Measurements from ENCODE around the gene C10orf120. TPM values are rescaled to one million over a fixed set of nuclear protein-coding genes. Genes with fewer than 3 reads are reported as not detected.

Gene C10orf120
- total and polyA plus RNA-seq, 10 of the 15 experiments (the other 5 are each of a cell fraction or from before 2014, with no cell fraction given), result not detected

GRCh38 chr10:122730238-122730637 lies 30.6 kb upstream of the C10orf120 start:
- FAIRE-seq, result no peak
- ChIA-PET CTCF (no interaction called here), POLR2A (no interaction called here), RAD21 (ENCODE audit: unreplicated experiment) (no interaction called here), SMC1A (ENCODE audit: uncharacterized antibody, unreplicated experiment) (no interaction called here)
- ATAC-seq, result no peak
- peaks cover 2% of the 10 kb centered on the region in 2 experiments; a peak in 1 of 4 replicates for H3K27me3 ChIP-seq (replicated peaks in 1 of 2; ENCODE audit: control insufficient read depth in 2 of 2, insufficient read depth in 2 of 2, low read length in 1 of 2)
- intact Hi-C loops (cut with micrococcal nuclease; ENCODE audit: unreplicated experiment) (no loop called here), in situ Hi-C loops (cut with MboI) (no loop called here)
- H3K36me3 ChIP-seq (ENCODE audit: control insufficient read depth in 2 of 2, insufficient read depth in 2 of 2, low read length in 1 of 2), result no peaks in the 10 kb centered on the region
- WGBS (ENCODE audit: insufficient coverage, insufficient replicate concordance, low lambda C conversion rate, missing lambda C conversion rate), result 2% methylated on average over 6 of the region's 6 CpGs
- TF ChIP-seq, protein P1, sequence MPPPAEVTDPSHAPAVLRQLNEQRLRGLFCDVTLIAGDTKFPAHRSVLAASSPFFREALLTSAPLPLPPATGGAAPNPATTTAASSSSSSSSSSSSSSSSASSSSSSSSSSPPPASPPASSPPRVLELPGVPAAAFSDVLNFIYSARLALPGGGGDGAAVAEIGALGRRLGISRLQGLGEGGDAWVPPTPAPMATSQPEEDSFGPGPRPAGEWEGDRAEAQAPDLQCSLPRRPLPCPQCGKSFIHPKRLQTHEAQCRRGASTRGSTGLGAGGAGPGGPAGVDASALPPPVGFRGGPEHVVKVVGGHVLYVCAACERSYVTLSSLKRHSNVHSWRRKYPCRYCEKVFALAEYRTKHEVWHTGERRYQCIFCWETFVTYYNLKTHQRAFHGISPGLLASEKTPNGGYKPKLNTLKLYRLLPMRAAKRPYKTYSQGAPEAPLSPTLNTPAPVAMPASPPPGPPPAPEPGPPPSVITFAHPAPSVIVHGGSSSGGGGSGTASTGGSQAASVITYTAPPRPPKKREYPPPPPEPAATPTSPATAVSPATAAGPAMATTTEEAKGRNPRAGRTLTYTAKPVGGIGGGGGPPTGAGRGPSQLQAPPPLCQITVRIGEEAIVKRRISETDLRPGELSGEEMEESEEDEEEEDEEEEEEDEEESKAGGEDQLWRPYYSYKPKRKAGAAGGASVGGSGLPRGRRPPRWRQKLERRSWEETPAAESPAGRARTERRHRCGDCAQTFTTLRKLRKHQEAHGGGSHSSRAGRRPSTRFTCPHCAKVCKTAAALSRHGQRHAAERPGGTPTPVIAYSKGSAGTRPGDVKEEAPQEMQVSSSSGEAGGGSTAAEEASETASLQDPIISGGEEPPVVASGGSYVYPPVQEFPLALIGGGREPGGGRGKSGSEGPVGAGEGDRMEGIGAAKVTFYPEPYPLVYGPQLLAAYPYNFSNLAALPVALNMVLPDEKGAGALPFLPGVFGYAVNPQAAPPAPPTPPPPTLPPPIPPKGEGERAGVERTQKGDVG (CRISPR knock-in tag; IDR thresholded peaks at IDR 0.05), result no peak
- TF ChIP-seq, protein P2, sequence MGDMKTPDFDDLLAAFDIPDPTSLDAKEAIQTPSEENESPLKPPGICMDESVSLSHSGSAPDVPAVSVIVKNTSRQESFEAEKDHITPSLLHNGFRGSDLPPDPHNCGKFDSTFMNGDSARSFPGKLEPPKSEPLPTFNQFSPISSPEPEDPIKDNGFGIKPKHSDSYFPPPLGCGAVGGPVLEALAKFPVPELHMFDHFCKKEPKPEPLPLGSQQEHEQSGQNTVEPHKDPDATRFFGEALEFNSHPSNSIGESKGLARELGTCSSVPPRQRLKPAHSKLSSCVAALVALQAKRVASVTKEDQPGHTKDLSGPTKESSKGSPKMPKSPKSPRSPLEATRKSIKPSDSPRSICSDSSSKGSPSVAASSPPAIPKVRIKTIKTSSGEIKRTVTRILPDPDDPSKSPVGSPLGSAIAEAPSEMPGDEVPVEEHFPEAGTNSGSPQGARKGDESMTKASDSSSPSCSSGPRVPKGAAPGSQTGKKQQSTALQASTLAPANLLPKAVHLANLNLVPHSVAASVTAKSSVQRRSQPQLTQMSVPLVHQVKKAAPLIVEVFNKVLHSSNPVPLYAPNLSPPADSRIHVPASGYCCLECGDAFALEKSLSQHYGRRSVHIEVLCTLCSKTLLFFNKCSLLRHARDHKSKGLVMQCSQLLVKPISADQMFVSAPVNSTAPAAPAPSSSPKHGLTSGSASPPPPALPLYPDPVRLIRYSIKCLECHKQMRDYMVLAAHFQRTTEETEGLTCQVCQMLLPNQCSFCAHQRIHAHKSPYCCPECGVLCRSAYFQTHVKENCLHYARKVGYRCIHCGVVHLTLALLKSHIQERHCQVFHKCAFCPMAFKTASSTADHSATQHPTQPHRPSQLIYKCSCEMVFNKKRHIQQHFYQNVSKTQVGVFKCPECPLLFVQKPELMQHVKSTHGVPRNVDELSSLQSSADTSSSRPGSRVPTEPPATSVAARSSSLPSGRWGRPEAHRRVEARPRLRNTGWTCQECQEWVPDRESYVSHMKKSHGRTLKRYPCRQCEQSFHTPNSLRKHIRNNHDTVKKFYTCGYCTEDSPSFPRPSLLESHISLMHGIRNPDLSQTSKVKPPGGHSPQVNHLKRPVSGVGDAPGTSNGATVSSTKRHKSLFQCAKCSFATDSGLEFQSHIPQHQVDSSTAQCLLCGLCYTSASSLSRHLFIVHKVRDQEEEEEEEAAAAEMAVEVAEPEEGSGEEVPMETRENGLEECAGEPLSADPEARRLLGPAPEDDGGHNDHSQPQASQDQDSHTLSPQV (IDR thresholded peaks at IDR 0.05), result no peak
- TF ChIP-seq CREB1 (IDR thresholded peaks at IDR 0.05; ENCODE audit: low read depth) (no peak), KLF5 (IDR thresholded peaks at IDR 0.05; ENCODE audit: partially characterized antibody) (no peak), STAT3 (IDR thresholded peaks at IDR 0.05; ENCODE audit: low read depth, low read length) (no peak), ZBED1 (IDR thresholded peaks at IDR 0.05; ENCODE audit: borderline replicate concordance) (no peak), WRNIP1 (IDR thresholded peaks at IDR 0.05; ENCODE audit: borderline replicate concordance, low read depth, low read length) (no peak), NBN (IDR thresholded peaks at IDR 0.05) (no peak), PML (IDR thresholded peaks at IDR 0.05; ENCODE audit: low read length) (no peak), HDAC6 (IDR thresholded peaks at IDR 0.05; ENCODE audit: unreplicated experiment) (no peak)
- TF ChIP-seq, protein P3, sequence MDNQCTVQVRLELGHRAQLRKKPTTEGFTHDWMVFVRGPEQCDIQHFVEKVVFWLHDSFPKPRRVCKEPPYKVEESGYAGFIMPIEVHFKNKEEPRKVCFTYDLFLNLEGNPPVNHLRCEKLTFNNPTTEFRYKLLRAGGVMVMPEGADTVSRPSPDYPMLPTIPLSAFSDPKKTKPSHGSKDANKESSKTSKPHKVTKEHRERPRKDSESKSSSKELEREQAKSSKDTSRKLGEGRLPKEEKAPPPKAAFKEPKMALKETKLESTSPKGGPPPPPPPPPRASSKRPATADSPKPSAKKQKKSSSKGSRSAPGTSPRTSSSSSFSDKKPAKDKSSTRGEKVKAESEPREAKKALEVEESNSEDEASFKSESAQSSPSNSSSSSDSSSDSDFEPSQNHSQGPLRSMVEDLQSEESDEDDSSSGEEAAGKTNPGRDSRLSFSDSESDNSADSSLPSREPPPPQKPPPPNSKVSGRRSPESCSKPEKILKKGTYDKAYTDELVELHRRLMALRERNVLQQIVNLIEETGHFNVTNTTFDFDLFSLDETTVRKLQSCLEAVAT (IDR thresholded peaks at IDR 0.05), result no peak
- BruUV-seq (replicated peaks), result no TSS peak
- H3K4me1 ChIP-seq (ENCODE audit: control insufficient read depth, insufficient read depth, low read length), result no peaks in the 10 kb centered on the region
- no peak overlapping the region for H3K27ac ChIP-seq (ENCODE audit: control insufficient read depth, insufficient read depth)
- no peak overlapping the region for H3K4me2 ChIP-seq (ENCODE audit: control insufficient read depth, insufficient read depth)
- no peak for DNase-seq (ENCODE audit: low read depth, low spot score)
- H3K9ac ChIP-seq (ENCODE audit: control insufficient read depth, insufficient read depth, low read length), result no peak overlapping the region
- no peaks in the 10 kb centered on the region for H4K20me1 ChIP-seq (ENCODE audit: control insufficient read depth, insufficient read depth)
- no peaks in the 10 kb centered on the region for H3K79me2 ChIP-seq (ENCODE audit: control insufficient read depth, insufficient read depth, low read length)
- no peak overlapping the region for H3K4me3 ChIP-seq
- H3K9me3 ChIP-seq (replicated peaks; ENCODE audit: control insufficient read depth, insufficient read depth, low read length), result no peaks in the 10 kb centered on the region
- no peak overlapping the region for H2AFZ ChIP-seq (ENCODE audit: control insufficient read depth, low read depth, low read length)

All from GM12878 (cell line).